GM18951 (cell line): Measurements from ENCODE around the gene FAM13C.
"Not testable (repeated sequence)": the region's sequence is repeated elsewhere in the genome, so short reads cannot be mapped to it uniquely, and the experiment has no call there.

ENCODE experiments used
- POLR2A ChIP-seq: IDR thresholded peaks from 4 replicates; pipeline ENCODE4 v1.6.1; 2011; ENCODE audit warnings: mild to moderate bottlenecking; ENCODE audit not compliant: insufficient read length, insufficient read depth; ENCODE audit errors: extremely low read depth
- in situ Hi-C: fragments of 300-500 bp; cut with MboI; formaldehyde crosslinking; loops from one replicate; pipeline ENCODE4 v1.12.0; 2022; ENCODE audit warnings: low sequenced_read_pairs, mixed read lengths, inconsistent platforms; ENCODE audit not compliant: unreplicated experiment

Gene FAM13C

DNA sequence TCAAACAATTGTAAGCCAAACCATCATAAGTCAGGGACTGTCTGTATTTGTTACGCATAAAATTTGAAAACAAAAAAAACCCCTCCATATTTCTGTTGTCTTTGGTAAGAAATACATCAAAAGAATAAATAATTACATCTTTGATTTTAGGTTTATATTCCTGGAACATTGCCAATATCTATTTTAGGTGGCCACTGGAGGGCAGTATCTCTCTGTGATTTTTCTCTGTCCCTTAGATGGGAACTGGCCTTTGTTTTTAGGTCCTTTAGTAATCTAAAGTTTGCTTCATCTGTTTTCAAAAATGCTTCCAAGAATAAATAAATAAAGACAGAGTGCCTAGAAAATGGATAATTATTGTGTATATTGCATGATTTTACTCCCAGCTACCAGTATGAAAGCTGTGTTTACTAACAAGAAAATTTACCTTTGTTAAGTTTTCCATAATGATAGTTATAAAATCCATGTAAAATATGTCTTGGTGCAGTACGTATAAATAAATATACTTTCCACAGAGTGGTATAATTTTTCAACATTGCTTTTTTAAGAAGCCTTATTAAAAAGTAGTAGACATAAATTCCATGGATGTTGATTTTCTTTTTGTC, 121.7 kb downstream of the FAM13C start:
- in situ Hi-C loops = no loop called here
- TF ChIP-seq POLR2A = no peak

DNA sequence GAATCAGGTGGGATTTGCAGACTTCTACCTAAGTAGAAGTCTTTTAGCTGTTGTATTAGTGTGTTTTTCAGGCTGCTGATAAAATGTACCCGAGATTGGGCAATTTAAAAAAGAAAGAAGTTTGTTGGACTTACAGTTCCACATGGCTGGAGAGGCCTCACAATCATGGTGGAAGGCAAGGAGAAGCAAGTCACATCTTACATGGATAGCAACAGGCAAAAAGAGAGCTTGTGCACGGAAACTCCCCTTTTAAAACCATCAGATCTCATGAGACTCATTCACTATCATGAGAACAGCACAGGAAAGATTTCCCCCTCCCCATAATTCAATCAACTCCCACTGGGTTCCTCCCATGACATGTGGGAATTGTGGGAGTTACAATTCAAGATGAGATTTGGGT, 123.2 kb downstream of the FAM13C start:
- in situ Hi-C loops = not testable (repeated sequence)

DNA sequence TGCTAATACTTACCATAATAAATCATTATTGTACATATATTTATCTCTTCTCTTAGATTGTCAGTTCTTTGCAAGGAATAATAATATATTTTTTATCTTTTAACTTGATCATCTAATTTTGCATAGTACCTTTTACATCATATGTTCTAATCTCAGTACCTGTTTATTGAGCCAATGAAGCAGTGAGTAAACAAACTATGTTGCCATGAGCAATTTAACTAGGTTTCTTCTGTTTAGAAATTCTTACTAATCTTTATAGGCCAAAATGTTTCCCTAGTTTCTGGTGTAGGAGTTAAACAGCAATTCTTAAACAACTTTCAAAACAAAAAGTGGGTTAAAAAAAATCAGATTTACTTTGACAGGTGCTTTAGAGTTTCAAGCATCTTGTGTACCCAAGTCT, 124.6 kb downstream of the FAM13C start:
- TF ChIP-seq POLR2A = no peak
- in situ Hi-C loops = no loop called here

DNA sequence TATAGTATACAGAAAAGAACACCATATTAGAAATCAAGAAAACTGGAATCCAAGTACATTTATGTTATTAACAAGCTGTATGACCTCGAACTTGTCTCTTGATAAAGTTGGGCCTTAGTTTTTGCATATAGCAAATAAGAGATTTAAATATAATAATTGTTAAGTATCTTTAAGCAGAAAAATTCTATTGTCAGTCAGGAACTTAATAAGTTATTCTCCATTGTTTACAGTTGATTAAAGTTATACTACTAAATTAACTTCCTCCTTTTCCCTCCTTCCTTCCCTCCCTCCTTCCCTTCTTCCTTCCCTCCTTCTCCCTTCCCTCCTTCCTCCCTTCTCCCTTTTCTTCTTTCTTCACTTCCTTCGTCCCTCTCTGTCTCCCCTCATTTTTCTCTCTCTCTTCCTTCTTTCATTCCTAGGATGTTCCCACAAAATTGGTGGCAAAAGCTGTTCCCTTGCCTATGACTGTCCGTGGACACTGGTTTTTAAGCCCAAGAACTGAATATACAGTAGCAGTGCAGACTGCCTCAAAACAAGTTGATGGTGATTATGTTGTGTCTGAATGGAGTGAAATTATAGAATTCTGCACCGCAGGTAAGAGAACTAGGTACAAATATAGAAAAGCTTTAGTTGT, 126.2 kb downstream of the FAM13C start:
- no peak for TF ChIP-seq POLR2A
- in situ Hi-C loops = no loop called here

DNA sequence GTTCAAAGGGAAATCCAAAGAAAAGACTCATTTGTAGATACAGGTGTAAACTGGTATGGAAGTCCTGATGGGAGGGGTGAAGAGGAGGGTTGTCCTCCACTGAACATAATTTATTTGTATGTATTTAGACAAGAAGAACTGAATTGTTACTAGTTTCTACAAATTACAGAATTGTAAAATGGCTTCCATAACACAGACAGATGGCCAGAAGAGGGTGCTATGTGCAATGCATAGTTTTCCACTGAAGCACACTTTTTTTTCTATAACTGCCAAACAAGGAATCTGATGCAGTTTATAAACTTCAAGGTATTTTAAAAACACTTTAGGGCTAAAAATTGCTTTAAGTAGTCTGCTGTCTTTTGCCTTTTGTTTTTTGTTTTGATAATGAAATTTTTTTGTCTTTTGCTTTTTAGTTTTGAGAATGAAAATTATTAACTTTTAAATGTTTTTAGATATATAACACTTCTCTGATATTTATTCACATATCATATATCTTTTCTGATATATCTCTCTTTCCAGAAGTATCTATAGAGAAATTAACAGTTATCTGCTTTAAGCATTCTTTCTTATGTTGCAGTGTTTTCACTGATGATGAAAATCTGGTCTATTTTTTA, 127.4 kb downstream of the FAM13C start:
- in situ Hi-C loops = no loop called here

DNA sequence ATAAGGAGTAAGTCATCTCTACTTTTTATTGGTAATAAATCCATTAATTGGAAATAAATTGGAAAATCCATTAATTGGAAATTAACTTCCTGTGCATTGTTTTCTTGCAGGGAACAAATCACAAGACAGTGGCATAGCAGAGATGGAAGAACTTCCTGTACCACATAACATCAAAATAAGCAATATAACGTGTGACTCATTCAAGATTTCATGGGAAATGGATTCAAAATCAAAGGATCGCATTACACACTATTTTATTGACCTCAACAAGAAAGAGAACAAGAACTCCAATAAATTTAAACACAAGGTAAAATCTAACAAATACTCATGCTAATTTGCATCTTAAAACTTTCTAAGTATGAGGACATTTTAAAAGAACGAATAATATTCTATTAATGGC, 128.2 kb downstream of the FAM13C start:
- TF ChIP-seq POLR2A = no peak
- in situ Hi-C loops = no loop called here

More for the DNA sequence above, 127.4 kb downstream of the FAM13C start:
- no peak for TF ChIP-seq POLR2A

DNA sequence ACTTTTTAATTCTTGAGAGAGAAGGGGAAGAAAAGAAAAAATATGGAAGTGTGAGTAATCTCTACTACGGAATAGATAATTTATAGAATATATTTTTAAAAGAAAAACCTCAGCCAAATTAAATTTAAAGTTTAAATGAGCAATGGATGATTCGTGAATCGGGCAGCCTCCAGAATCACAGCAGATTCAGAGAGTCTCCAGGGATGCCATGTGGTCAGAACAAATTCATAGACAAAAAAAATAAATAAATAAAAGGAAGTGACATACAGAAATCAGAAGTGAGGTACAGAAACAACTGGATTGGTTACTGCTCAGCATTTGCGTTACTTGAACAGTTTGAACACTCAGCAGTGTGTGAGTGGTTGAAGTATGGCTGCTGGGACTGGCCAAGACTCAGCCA, 132.9 kb downstream of the FAM13C start:
- TF ChIP-seq POLR2A = no peak
- in situ Hi-C loops = no loop called here

DNA sequence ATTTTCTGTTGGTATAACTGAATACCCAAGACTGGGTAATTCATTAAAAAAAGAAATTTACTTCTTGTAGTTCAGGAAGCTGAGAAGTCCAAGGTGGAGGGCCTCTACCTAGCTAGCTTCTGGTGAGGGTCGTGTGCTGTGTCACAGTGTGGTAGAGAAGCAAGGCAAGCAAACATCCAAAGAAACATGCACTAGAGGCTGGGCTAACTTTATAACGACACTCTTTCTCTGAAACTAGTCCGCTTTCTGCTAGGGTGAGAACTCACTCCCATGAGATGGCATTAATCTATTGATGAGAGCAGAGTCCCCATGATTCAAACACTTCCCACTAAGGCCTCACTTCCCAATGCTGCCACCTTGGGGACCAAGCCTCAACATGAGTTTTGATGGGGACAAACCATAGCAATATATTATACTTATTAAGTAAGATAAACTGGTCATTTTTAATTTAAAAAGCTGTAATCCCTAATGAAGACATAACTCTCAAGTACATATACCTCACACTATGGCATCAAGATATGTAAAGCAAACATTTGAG, 135.1 kb downstream of the FAM13C start:
- TF ChIP-seq POLR2A = no peak
- in situ Hi-C loops = no loop called here

DNA sequence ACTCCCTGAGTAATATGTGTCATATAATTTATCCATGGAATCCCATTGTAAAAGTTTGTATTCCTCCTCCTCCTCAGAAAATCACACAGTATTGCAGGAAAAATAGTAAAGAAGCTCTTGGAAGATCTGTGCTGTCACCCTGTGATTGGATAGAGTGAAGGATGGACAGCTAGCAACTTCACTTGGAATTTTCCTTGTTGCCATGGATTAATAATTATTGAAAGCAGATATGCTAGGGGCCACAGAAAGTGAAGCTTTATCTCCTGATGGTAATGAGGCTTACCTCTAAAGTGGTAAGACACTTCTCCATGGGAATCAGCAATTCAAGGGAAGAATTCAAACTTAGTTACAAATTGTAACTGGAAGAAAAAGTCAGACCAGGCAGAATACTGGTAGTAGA, 137.1 kb downstream of the FAM13C start:
- TF ChIP-seq POLR2A = no peak
- in situ Hi-C loops = no loop called here

DNA sequence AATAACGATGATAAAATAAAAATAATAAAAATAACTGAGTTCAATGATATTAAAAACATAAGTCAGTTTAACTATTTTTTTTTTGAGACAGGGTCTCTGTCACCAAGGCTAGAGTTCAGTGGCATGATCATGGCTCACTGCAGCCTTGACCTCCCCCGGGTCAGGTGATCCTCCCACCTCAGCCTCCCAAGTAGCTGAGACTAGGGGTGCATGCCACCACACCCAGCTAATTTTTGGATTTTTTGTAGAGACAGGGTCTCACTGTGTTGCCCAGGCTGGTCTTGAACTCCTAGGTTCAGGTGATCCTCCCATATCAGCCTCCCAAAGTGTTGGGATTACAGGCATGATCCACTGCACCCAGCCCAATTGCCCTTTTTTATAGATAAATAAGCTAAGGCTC, 138.8 kb downstream of the FAM13C start:
- in situ Hi-C loops = not testable (repeated sequence)

DNA sequence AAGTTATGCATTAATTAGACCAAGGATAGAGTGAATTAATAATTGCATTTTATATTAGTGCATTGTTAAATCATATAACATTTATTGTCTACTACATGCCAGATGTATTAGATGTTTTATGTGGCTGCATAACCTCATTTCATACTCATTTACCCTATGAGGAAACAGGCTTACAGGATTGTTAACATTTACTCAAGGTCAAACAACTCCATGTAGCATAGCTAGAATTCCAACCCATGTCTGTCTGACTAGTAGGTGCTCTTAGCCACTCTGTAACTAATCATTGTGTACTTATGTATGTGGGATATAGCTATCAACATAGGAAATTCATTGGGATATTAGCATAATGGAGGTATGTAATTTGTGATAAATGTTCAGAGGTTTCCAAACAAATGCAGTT, 139.6 kb downstream of the FAM13C start:
- in situ Hi-C loops = no loop called here
- TF ChIP-seq POLR2A = no peak

DNA sequence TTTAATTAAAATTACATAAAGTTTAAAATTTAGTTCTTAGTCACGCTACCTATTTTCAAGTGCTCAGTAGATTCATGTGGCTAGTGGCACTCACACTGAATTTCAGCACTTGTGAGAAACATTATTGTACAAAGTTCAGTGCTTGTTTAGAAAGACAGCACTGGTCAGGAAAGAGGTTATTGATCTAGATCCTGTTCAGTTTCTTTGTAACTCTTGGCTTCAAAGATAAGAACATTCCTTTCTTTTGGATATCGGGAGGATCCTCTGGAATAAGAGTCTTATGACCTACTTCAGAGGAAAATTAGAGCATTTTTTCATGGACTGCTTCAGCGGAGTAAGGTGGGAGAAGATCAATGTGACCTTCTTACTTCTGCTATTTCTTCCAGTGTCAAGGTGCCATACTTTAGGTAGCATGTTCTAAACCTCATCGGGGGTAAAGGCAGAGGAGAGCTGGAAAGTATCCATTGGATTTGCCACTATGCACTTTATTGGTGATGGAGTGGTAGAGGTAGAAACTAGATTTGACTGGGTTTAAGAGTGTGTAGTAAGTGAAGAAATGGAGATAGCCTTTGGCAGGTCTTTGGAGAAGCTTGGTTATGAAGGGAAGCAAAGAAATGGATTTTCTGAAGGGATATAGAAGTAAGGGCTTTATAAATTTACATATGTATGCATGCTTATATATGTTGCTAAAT, 146.0 kb downstream of the FAM13C start:
- in situ Hi-C loops = no loop called here
- TF ChIP-seq POLR2A = no peak

DNA sequence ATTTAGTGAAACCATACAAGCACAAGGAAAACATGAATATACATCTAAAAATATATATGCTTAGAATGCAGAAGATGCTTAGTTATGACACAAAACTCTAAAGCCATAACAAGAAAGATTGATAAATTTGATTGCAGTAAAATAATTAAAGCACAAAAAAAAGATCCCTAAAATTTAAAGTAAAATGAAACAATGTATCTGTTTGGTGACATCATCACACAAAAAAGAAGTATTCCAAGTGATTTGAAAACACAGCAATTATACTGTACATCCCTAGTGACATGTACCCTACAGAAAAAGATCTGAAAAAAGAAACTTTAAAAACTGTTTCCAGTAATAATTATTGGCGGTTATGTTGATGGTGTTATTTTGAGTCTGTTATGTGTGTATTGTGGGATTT, 148.2 kb downstream of the FAM13C start:
- in situ Hi-C loops = no loop called here
- no peak for TF ChIP-seq POLR2A

DNA sequence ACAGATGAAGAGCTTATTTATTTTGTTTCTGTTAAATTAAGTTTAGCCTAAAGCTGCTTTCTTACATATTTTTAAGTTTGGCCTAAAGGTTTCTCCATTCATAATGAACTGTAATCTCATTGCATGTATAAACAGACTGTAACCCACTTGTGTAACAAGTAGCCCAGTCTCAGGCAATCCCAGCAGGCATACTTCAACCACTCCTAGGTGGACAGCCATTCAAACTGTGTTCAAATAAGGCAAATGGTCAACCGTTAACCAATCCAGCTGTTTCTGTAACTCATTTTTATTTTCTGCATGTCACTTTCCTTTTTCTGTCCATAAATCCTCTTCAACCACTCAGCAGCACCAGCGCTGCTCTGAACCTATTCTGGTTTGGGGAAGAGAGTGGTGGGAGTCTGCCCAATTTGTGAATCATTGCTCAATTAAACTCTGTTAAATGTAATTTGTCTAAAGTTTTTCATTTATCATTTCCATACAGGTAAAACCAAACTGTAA, 150.0 kb downstream of the FAM13C start:
- in situ Hi-C loops = no loop called here
- TF ChIP-seq POLR2A = no peak

DNA sequence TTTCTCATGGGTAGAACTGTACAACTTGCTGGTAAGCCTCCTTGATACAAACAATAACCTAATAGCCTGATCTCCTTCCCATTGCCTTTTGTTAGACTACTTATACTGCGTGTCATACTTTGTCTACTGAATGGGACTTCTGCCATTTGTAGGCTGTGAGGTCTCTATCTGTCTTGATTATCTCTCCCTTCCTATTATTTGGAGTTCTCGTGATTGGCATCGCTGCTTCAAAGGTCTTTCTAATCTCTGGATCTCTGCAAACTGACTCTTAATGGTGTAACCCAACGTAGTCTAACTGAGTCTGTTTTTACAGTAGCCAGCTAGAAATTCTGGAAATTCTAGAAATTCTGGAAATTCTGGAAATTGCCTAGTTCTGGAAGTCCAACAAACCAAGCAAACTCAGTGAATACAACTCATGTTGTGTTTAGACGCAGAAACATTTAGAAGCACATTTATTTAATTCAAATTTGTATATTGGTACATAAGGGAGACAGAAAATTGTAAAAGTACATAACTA, 156.1 kb downstream of the FAM13C start:
- in situ Hi-C loops = no loop called here
- TF ChIP-seq POLR2A = no peak
